Activated CD4-positive, alpha-beta T cell treated with anti-CD3 and anti-CD28 coated beads, Interleukin-2, amount 10 ng/mL, durations not matched to agents 7 days and 5 days (primary cell): ENCODE data around the gene TBCK. TPM values are rescaled to one million over a fixed set of nuclear protein-coding genes. Genes with fewer than 3 reads are reported as not detected.

Experiments used
- CTCF ChIA-PET: fragments of 350-600 bp; sonication (Branson Sonifier 250); formaldehyde crosslinking; loops from one replicate; lab custom pipeline; 2021; ENCODE audit warnings: antibody characterized with exemption; lab: Charles Lee
- POLR2A ChIA-PET: fragments of 350-600 bp; sonication (Branson Sonifier 250); formaldehyde crosslinking; loops from one replicate; lab custom pipeline; 2021; ENCODE audit warnings: antibody characterized with exemption; lab: Charles Lee
- DNase-seq: peaks from one replicate; pipeline ENCODE4 v3.0.0-alpha.2; 2020
- H3K27ac Mint-ChIP-seq: one replicate; pipeline ENCODE4 v1.8.0; 2021; ENCODE audit warnings: mild to moderate bottlenecking, moderate library complexity, mixed read lengths
- H3K27me3 Mint-ChIP-seq: one replicate; pipeline ENCODE4 v1.8.0; 2021; ENCODE audit warnings: mixed read lengths
- H3K36me3 Mint-ChIP-seq: one replicate; pipeline ENCODE4 v1.8.0; 2021; ENCODE audit warnings: low read depth, mixed read lengths
- H3K4me1 Mint-ChIP-seq: one replicate; pipeline ENCODE4 v1.8.0; 2021; ENCODE audit warnings: mixed read lengths
- H3K4me3 Mint-ChIP-seq: one replicate; pipeline ENCODE4 v1.8.0; 2021; ENCODE audit warnings: mild to moderate bottlenecking, moderate library complexity, mixed read lengths
- H3K9me3 Mint-ChIP-seq: one replicate; pipeline ENCODE4 v1.8.0; 2021; ENCODE audit warnings: mixed read lengths
- total RNA-seq, 2 experiments: library from RNA; stranded (reverse); gene quantifications; one replicate each; pipeline ENCODE4 v1.2.3, GENCODE V29; 2021

Gene TBCK
- total RNA-seq, 2 experiments from 2014 or later = 31.7 to 33.1 TPM

GRCh38 chr4:106056914-106057313 lies 259.1 kb downstream of the TBCK start:
- Mint-ChIP-seq H3K36me3 (no peaks in the 10 kb centered on the region), H3K4me3 (no peak overlapping the region), H3K9me3 (no peaks in the 10 kb centered on the region), H3K4me1 (no peaks in the 10 kb centered on the region), H3K27ac (no peak overlapping the region), H3K27me3 (no peaks in the 10 kb centered on the region)
- ChIA-PET CTCF (no interaction called here), POLR2A (no interaction called here)
- DNase-seq = no peak

- no peak overlapping the region for H3K27ac Mint-ChIP-seq
- no peak for DNase-seq
- POLR2A ChIA-PET = no interaction called here
- no peaks in the 10 kb centered on the region for H3K36me3 Mint-ChIP-seq
- no peaks in the 10 kb centered on the region for H3K9me3 Mint-ChIP-seq
- no peaks in the 10 kb centered on the region for H3K4me1 Mint-ChIP-seq
- CTCF ChIA-PET = no interaction called here
- no peaks in the 10 kb centered on the region for H3K27me3 Mint-ChIP-seq
- H3K4me3 Mint-ChIP-seq = no peak overlapping the region
These were observed 264.5 kb downstream of the TBCK start for GRCh38 chr4:106051514-106051913.

GRCh38 chr4:106049490-106049889 lies 266.5 kb downstream of the TBCK start:
- Mint-ChIP-seq H3K36me3 (peaks cover 2% of the 10 kb centered on the region), H3K9me3 (no peaks in the 10 kb centered on the region), H3K27ac (no peak overlapping the region), H3K4me3 (no peak overlapping the region), H3K4me1 (no peaks in the 10 kb centered on the region), H3K27me3 (no peaks in the 10 kb centered on the region)
- POLR2A ChIA-PET = no interaction called here
- DNase-seq = no peak
- CTCF ChIA-PET = no interaction called here

- POLR2A ChIA-PET = no interaction called here
- no peaks in the 10 kb centered on the region for H3K27me3 Mint-ChIP-seq
- H3K9me3 Mint-ChIP-seq = no peaks in the 10 kb centered on the region
- no peak overlapping the region for H3K4me3 Mint-ChIP-seq
- no peak for DNase-seq
- CTCF ChIA-PET = no interaction called here
- no peak overlapping the region for H3K27ac Mint-ChIP-seq
- no peaks in the 10 kb centered on the region for H3K4me1 Mint-ChIP-seq
- peaks cover 2% of the 10 kb centered on the region for H3K36me3 Mint-ChIP-seq
These were observed 267.6 kb downstream of the TBCK start for GRCh38 chr4:106048250-106048971.

- DNase-seq = no peak
- H3K36me3 Mint-ChIP-seq = peaks cover 2% of the 10 kb centered on the region
- no peak overlapping the region for H3K27ac Mint-ChIP-seq
- H3K4me1 Mint-ChIP-seq = no peaks in the 10 kb centered on the region
- no peaks in the 10 kb centered on the region for H3K27me3 Mint-ChIP-seq
- H3K4me3 Mint-ChIP-seq = no peak overlapping the region
- no peaks in the 10 kb centered on the region for H3K9me3 Mint-ChIP-seq
- CTCF ChIA-PET = no interaction called here
- POLR2A ChIA-PET = no interaction called here
These were observed 269.9 kb downstream of the TBCK start for GRCh38 chr4:106046083-106046482.

GRCh38 chr4:106041294-106042002 lies 274.6 kb downstream of the TBCK start:
- CTCF ChIA-PET = interaction anchor here (0.6 kb wide), 1 partner anchor 15 kb away, joined by 3 read pairs; no protein-coding TSS in a partner anchor
- POLR2A ChIA-PET = no interaction called here
- no peak for DNase-seq
- H3K4me3 Mint-ChIP-seq = no peak overlapping the region
- no peaks in the 10 kb centered on the region for H3K4me1 Mint-ChIP-seq
- peaks cover 2% of the 10 kb centered on the region for H3K36me3 Mint-ChIP-seq
- no peak overlapping the region for H3K27ac Mint-ChIP-seq
- H3K9me3 Mint-ChIP-seq = no peaks in the 10 kb centered on the region
- peaks cover 3% of the 10 kb centered on the region for H3K27me3 Mint-ChIP-seq

GRCh38 chr4:106039796-106040195 lies 276.2 kb downstream of the TBCK start:
- Mint-ChIP-seq H3K4me3 (no peak overlapping the region), H3K27ac (no peak overlapping the region), H3K9me3 (no peaks in the 10 kb centered on the region), H3K27me3 (peaks cover 3% of the 10 kb centered on the region), H3K36me3 (no peaks in the 10 kb centered on the region), H3K4me1 (no peaks in the 10 kb centered on the region)
- DNase-seq = no peak
- ChIA-PET CTCF (no interaction called here), POLR2A (no interaction called here)

GRCh38 chr4:106038908-106039307 lies 277.1 kb downstream of the TBCK start:
- Mint-ChIP-seq H3K4me1 (no peaks in the 10 kb centered on the region), H3K4me3 (no peak overlapping the region), H3K9me3 (no peaks in the 10 kb centered on the region), H3K36me3 (no peaks in the 10 kb centered on the region), H3K27me3 (peaks cover 3% of the 10 kb centered on the region), H3K27ac (no peak overlapping the region)
- ChIA-PET CTCF (no interaction called here), POLR2A (no interaction called here)
- no peak for DNase-seq

- ChIA-PET POLR2A (no interaction called here), CTCF (no interaction called here)
- Mint-ChIP-seq H3K36me3 (no peaks in the 10 kb centered on the region), H3K4me3 (no peak overlapping the region), H3K27me3 (peaks cover 3% of the 10 kb centered on the region), H3K9me3 (no peaks in the 10 kb centered on the region), H3K4me1 (no peaks in the 10 kb centered on the region), H3K27ac (no peak overlapping the region)
- no peak for DNase-seq
These were observed 278.0 kb downstream of the TBCK start for GRCh38 chr4:106038012-106038411.

- Mint-ChIP-seq H3K27me3 (peaks cover 3% of the 10 kb centered on the region), H3K4me1 (no peaks in the 10 kb centered on the region), H3K4me3 (no peak overlapping the region), H3K36me3 (no peaks in the 10 kb centered on the region), H3K27ac (no peak overlapping the region), H3K9me3 (peaks cover 3% of the 10 kb centered on the region)
- CTCF ChIA-PET = no interaction called here
- DNase-seq = no peak
- POLR2A ChIA-PET = no interaction called here
These were observed 279.2 kb downstream of the TBCK start for GRCh38 chr4:106036848-106037247.

GRCh38 chr4:106036334-106036733 lies 279.7 kb downstream of the TBCK start:
- CTCF ChIA-PET = no interaction called here
- H3K27ac Mint-ChIP-seq = no peak overlapping the region
- no peak overlapping the region for H3K4me3 Mint-ChIP-seq
- no peaks in the 10 kb centered on the region for H3K4me1 Mint-ChIP-seq
- H3K27me3 Mint-ChIP-seq = peaks cover 3% of the 10 kb centered on the region
- H3K9me3 Mint-ChIP-seq = peaks cover 3% of the 10 kb centered on the region
- DNase-seq = no peak
- POLR2A ChIA-PET = no interaction called here
- H3K36me3 Mint-ChIP-seq = no peaks in the 10 kb centered on the region

- Mint-ChIP-seq H3K27ac (no peak overlapping the region), H3K4me1 (no peaks in the 10 kb centered on the region), H3K9me3 (peaks cover 8% of the 10 kb centered on the region), H3K36me3 (no peaks in the 10 kb centered on the region), H3K4me3 (no peak overlapping the region), H3K27me3 (peaks cover 3% of the 10 kb centered on the region)
- POLR2A ChIA-PET = no interaction called here
- no peak for DNase-seq
- CTCF ChIA-PET = no interaction called here
These were observed 280.8 kb downstream of the TBCK start for GRCh38 chr4:106035204-106035603.

- ChIA-PET CTCF (no interaction called here), POLR2A (no interaction called here)
- H3K36me3 Mint-ChIP-seq = no peaks in the 10 kb centered on the region
- H3K4me1 Mint-ChIP-seq = no peaks in the 10 kb centered on the region
- no peak overlapping the region for H3K4me3 Mint-ChIP-seq
- no peak for DNase-seq
- H3K9me3 Mint-ChIP-seq = peaks cover 8% of the 10 kb centered on the region
- H3K27ac Mint-ChIP-seq = no peak overlapping the region
- peaks cover 3% of the 10 kb centered on the region for H3K27me3 Mint-ChIP-seq
These were observed 281.3 kb downstream of the TBCK start for GRCh38 chr4:106034751-106035150.
